Measurements from ENCODE around the gene MRFAP1L1.

DNA sequence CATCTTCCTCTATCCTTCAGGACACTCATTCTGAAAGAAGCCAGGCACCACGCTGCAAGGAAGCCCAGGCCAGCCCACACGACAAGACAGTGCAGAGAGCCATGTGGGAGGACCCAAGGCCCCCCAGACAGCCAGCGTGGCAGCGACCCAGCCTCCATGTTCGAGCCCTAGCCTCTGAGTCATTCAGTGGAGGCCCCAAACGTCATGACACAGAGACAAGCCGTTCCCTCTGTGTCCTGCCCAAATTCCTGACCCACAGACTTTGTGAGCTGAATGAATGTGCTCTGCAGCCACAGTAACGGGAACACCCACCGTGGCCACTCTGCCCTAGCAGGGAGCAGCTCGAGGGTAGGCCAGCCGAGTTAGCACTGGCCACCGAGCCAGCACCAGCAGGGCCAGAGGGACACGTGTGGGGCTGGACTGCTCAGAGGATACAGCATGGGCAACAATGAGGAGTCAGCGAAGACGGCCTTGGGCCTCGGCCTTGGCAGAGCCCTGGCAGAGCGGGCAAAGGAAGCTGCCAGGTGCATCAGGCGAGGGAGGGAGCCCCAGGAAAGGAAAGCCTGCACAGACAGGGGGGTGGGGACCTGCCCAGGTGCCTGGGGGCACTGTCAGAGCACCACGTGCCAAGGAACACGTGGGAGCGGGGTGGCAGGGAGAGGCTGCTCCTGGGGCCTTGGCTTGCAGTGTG lies 14.9 kb upstream of the MRFAP1L1 start:
- TF ChIP-seq EP300 (IDR thresholded peaks at IDR 0.05) (peak in 1 of 2 donors; percentile 76), CTCF (IDR thresholded peaks at IDR 0.05) (no peak), POLR2A (IDR thresholded peaks at IDR 0.05) (no peak)
